ENCODE data around the gene PPP2R2B.

Gene PPP2R2B

DNA sequence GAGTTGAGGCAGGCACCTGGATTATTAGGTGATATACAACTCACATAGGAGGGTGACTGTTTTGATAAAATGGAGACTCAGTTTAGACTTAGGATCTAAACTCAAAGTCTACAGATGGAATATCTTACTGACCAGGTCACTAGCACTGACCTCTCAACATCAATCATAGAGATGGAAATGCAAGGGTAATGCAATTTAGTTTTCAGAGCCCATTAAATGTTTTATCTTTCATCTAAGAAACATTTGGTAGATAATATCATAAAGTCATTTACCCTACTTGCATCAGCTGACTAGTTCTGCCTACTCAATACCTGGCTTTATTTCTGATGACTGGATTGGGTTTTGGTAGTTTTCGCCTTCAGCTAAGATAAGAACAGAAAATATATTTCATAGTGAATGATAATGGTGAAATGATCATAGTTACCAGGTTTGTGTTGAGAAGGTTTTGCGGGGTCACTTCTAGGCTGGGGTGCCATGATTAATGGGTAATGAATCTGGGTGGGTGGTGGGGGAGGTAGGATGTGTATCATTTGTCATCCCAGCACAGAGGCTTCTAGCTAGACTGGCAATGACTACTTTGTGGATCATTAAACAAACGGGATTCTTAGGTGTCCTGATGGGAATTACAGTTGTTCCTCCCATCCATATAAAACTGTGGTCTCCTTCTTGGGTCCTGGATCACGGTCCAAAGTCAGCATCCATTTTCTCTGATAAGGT is 173.4 kb downstream of the PPP2R2B start:
- in situ Hi-C loops (cut with MboI; ENCODE audit: low sequenced_read_pairs): no loop called here

DNA sequence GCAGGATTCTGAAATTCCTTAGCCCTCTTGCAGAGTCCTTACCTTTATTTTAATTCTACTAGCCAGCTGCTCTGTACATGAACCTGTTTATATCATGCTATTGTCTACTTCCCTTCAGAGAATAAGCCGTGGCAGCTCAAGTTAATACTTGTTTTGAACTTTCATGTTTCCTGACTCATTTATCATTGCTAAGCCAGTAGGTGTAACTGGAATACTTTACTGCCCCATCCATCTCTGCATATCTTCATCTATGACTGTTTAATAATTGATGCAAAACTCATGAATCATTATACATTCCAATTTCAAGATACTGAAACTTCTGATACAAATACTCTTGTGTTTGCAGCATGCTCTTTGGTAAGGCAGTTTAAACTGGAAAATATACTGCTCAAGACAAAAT is 174.7 kb downstream of the PPP2R2B start:
- in situ Hi-C loops (cut with MboI; ENCODE audit: low sequenced_read_pairs): no loop called here

DNA sequence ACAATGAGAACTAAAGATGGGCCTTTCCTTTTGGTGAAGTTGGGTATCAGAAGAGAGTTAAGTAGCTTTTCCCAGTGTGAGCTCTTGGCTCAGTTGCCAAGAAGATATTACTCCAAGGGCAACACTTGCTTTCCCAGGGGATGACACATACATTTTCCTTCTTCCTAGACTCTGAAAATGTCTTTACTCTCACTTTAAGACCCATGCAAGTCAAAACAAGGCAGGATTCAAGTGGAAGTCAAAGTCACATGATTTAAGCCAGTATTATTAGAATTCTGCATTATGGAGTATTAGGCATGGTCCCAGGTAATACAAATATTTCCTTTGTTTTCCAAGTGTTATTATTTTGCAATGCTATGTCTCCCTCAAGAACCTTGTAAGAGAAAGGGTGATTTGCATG is 175.1 kb downstream of the PPP2R2B start:
- in situ Hi-C loops (cut with MboI; ENCODE audit: low sequenced_read_pairs): no loop called here

DNA sequence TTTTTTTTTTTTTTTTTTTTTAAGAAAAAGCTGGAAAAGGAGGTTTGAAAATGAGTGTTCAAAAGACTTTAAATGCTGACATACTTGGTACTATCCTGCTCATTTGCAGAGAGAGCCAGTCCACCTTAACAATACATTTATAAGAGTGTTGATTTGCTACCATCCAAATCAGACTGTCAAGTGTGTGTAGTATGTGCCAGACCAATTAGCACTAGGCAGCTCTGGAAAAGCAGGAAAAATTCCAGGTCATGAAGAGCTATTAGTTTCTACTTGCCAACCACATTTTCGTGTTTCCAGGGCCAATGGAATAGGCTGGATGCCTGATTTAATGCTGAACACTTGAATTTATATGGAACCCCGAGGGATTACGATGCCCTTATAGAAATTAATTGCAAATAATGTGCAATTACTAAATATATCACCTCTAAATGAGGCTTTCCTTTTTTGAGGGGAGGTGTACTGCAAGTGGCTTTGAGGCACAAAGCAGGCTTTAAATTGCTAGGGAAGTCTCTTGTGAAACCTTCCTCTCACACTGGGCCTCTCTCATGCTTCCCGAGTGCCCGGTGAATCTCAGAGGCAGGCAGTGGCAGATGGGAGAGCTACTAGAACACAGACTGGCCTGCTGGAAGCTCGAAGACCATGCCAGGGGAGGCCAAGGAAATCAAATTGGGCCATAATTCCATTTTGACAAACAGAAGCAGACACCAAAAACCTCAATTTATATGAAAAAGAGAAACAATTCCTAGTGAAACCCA is 178.7 kb downstream of the PPP2R2B start:
- in situ Hi-C loops (cut with MboI; ENCODE audit: low sequenced_read_pairs): no loop called here

DNA sequence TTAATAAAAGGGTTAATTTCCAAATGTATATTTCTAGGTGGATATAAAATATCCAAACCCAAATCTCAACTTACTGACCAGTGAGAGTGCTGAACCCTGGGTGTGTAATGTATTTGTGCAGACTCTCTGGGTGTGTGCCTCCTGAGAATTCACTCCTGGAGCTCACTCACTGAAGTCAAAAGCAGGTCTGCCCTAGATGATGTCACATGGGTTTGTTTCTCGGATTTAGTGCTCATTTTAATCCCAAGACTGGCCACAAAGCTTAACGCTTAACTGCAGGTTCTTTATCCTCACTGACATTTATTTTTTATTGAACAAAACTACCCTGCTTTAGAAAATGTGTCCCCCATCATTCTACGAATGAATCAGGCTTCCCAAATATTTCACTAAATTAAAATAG is 179.4 kb downstream of the PPP2R2B start:
- in situ Hi-C loops (cut with MboI; ENCODE audit: low sequenced_read_pairs): no loop called here

DNA sequence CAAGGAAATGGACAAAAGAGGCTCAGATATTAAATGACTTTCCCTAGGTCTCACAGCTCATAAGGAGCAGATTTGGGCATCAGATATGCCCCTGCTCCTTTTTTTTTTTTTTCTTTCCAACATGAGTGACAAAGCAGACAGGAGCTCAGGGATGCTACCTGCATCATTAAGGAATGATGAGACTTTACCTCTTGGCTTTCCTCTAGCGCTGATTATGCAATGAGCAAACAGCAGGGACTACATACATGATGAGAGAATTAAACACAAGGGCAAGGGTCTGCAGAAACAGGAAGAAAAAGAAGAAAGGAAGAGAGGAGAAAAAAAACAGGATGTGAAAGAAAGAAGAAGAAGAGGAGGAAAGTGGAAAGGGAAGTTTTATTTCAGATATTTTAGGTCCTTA is 179.9 kb downstream of the PPP2R2B start:
- in situ Hi-C loops (cut with MboI; ENCODE audit: low sequenced_read_pairs): no loop called here

DNA sequence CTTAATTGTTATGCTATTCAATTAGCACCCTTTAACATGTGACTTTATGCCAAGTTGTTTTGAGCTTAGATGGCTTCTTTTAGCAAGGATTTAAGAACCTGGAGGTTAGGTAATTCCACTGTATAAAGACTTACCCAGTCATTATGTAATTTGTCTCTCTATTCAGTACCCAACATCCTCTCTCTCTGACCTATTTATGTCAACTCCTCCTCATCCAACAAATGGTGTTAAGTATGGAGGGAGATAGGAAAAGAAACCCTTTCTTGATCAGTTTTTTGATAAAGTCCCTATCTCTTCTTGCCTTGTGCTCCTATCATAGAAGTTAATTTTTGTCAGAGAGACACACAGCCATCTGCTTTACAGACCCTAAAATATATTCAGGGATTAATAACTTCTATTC is 181.3 kb downstream of the PPP2R2B start:
- in situ Hi-C loops (cut with MboI; ENCODE audit: low sequenced_read_pairs): no loop called here

DNA sequence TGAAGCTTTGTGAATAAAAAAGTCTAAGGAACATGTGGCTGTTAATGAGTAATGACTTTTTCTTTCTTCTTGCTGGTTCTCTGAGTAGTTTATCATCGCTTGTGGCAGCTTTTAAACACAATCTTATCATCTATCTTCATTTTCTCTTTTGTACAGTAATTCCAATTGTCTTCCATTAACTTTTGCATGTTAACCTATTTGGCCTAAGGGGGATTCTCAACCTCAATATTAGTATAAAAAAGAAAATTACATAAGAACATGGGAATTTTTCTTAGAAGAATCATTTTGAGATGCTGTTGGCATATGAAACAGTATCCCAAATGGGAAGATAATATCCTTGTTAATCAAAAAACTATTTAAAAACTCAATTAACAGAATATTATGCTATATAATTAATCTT is 182.9 kb downstream of the PPP2R2B start:
- in situ Hi-C loops (cut with MboI; ENCODE audit: low sequenced_read_pairs): no loop called here

DNA sequence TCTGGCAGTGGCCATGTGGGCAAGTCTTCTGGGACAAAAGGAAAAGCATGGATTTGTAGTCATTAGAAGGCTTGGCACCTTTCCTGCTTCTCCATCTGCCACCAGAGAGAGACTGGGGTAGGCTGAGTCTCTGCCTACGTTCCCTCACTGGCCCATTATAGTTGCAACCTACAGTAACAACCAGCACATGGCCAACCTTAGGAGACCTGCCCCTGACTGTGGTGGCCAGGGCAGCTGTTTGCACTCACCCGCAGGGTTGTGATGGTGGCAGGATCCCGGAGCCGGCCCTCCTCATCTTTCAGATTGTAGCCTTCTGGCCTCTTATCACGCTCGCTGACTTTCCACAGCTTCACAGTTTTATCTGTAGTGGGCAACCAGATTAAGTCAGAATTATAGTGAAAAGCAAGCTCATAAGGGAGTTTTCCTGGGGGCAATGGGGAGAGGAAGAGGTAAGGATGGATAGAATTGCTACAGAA is 187.6 kb downstream of the PPP2R2B start:
- in situ Hi-C loops (cut with MboI; ENCODE audit: low sequenced_read_pairs): no loop called here

DNA sequence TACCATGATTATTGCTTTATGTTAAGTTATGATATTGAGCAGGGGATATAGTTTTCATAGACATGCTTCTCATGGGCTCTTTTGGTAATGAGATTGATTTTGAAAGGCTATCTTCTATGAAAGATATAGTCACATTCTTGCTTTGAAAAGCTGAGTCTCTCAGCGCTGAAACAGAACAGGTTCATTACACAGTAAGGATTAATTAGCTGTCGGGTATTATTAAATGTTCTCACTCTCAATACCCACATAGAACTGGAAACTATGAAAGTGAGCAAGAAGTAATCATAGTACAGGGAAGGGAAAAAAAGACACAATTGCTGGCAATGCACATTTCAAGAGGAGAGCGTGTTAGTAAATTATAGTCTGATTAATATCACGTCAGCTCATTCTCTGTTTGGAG is 190.9 kb downstream of the PPP2R2B start:
- in situ Hi-C loops (cut with MboI; ENCODE audit: low sequenced_read_pairs): no loop called here

DNA sequence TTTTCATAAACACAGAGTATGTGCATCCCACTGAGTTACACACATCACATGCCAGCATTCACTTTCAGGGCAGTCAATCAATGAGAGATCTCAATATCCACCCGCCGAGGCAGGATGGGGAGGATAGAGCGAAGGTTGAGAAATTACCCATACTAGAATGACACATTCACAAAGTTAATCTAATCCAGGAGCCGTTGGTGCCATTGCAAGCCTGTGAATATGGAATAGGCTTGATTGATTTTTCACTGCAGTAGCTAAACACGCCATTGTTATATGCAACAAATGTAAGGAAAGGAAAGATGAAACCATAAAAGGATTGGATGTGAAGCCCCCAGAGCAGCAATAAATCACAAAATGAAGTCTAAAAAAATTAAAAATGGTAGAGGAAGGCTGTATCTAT is 194.7 kb downstream of the PPP2R2B start:
- in situ Hi-C loops (cut with MboI; ENCODE audit: low sequenced_read_pairs): no loop called here

DNA sequence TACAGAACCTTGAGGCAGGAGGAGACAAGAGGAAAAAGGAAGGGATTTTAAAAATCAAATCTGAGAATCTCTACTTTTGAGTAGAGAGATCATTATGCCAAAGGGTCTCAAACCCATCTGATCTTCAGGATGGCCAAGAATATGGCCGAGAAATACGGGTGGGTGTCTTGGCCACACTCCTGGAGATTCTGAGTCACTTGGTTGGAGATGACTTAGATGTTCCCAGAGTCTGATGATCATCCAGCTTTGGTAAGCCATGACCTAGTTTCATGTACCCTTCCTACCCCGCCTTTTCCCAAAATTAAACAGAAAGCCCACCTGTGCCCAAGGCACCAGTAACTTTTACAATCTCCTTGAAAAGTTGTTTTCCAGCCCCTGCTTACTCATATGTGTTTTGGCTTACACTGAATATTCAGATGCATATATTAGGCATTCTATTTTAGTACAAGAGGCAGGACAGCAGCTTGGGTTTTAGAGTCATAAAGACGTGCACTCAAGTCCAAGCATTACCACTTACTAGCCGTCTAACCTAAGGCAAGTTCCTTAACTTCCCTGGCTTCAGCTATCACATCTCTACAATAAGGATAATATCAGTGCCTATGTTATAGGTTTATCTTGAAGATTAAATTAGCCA is 195.5 kb downstream of the PPP2R2B start:
- in situ Hi-C loops (cut with MboI; ENCODE audit: low sequenced_read_pairs): no loop called here

DNA sequence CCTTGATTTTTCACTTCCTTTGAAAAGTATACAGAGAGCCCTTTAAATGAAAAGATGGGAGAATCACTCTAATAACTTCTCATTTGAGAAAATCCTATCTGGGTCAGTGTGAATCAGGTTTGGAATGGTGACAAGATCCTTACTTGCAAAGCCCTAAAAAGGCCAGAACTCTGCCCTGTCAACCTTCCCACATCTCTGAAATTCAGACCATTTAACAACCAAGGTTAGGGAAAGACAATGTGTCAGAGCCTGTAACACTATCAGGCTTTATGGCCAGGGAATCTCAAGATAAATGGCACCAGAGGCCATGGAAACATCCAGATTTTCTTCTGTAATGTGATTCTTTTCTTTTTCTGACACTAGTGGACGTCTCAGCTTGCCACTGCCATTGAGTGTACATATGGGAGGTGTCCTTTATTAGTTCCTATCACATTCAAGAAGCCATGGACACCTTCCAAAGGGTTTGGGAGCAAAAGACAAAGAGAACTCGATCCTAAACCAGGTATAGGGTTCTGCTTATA is 196.9 kb downstream of the PPP2R2B start:
- in situ Hi-C loops (cut with MboI; ENCODE audit: low sequenced_read_pairs): no loop called here

DNA sequence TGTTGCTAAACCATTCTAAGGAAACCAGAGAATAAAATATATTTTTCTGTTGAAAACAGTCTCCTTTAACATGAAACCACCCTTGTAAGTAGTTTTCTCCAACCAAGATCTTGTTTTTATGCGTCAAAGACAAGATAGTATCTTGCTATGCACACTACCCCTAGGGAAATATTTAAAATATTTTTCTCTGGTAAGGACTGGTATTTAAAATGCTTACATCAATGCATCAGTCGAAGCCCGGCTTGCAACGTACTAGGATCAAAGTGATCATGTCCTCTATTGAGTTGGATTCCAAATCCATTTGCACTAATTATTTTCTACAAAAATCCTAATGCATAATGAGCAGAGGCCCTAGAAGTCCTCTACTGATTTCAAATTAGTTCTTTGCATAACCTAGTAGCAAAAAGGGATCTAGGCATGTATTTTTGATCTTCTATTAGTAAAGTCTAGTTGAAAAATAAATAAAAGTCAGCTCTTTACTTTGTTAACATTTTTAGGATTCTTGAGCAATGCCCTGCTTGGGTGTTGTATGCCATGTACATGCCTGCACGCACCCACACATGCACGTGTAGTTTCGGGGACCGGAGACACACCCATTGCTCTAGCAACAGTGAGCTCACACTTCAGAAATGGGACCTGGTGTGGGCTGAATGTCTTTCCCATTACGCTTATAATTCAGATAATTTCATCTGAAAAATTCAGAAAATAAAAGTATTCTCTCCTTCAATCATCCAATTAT is 197.5 kb downstream of the PPP2R2B start:
- in situ Hi-C loops (cut with MboI; ENCODE audit: low sequenced_read_pairs): no loop called here

DNA sequence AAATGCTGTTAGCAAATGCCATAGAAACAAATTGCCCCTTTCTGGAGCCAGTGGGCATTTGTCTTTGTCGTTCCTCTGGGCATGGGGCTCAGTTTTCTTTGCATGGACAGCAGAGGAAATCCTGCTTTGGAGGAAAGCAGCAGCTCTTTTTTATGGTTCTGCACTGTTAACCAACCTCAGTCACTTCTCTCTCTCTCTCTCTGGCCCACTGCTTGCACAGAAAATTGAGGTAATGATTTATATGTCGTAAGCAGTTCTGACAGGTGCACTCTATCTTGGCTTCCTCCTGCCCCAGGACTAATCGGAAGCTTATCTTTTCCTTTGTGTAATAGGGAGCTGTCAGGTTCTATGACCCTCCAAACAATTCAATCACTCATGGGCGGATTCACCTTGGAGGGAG is 202.9 kb downstream of the PPP2R2B start:
- in situ Hi-C loops (cut with MboI; ENCODE audit: low sequenced_read_pairs): no loop called here

DNA sequence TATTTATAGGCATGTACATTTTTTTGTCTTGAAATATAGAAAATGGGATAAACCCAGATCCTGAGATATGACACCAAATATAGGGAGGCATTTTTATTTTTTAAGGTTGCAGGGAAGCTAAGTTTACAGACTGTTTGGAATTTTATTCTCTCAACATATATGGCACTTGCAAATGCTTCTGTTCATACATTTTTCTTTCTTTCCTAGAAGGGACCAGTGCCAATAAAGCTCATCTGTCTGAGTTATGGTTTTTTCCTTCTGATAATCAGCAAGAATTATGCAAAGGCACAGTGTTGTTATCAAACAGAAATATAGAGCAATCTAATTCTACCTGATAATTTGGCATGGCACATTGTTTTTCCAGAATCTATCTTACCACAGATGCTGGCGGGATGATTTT is 205.7 kb downstream of the PPP2R2B start:
- in situ Hi-C loops (cut with MboI; ENCODE audit: low sequenced_read_pairs): no loop called here

DNA sequence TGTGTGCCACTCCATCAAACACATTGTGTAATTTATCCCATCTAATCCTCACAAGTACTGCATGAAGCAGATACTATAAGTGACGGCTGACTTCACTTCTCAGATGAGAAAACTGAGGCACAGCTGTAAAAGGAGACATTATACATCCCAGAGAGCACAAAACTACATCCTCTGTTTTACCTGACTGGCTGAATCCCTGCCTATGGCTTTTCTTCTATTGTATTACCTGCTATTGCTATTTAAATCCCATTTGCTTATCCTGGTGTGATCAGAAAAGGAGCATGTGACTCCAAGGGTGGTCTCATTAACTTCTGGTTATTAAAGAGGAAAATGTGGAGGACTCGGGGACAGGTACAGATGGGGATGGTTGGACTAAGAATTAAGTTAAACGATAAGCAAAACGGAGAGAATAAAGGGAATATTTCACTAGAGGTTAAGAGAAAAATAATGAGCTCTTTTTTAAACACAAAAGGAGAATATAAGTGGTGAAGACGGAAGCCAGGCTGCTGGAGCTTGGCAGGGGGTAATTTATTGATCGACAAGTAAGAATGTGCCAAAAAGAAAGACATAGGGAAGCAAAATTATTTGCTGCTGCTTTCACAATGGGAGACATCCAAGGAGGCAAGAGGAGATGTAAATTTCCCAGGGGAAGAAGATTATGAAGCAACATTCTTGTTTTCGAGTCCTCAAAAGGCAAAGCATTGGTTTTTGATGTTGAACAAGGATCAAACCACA is 206.8 kb downstream of the PPP2R2B start:
- in situ Hi-C loops (cut with MboI; ENCODE audit: low sequenced_read_pairs): no loop called here

DNA sequence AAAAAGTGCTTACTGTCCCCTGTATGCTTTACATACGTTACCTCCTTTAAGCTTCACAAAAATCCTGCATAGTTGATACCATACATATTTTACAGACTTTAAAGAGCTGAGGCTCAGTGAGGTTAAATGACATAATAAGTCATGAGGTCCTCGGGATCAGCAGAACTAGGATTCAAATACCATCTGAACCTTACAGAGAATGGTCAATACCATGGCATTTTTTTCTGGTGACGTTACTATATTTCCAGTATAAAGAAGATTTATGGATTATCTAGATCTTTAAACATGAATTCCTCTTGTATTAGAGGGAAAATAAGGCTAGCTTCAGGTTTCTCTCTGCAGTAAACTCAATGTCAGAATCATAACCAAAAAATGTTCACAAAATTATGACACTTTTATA is 208.9 kb downstream of the PPP2R2B start:
- in situ Hi-C loops (cut with MboI; ENCODE audit: low sequenced_read_pairs): no loop called here

DNA sequence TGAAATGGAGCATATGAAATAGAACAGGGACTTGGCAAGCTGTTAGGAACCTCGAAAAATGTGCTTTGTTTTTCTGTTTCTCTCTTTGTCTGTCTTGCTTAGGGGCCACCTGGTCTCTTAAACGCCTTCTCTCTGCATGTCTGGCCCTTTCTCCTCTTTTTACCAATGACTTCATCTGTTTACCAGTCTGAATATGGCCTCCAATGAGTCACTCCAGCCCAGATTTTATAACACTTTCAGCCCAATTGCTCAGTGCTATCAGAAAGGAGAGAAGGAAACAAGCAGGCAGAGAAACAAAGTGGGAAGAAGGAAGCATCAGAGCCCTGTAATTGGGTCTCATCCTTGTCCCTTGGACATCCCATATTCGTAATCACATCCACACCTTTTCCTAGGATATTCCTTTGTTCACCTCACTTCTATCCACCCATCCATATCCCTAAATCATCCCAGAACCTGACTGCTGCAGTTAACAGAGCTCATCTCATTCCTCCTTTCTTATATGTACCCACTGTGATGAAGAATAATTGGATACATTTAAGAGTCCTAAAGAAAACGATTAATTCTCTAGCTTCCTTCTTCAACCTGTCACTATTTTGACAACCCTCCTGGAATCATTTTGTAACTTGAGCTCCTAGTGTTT is 210.8 kb downstream of the PPP2R2B start:
- in situ Hi-C loops (cut with MboI; ENCODE audit: low sequenced_read_pairs): no loop called here

DNA sequence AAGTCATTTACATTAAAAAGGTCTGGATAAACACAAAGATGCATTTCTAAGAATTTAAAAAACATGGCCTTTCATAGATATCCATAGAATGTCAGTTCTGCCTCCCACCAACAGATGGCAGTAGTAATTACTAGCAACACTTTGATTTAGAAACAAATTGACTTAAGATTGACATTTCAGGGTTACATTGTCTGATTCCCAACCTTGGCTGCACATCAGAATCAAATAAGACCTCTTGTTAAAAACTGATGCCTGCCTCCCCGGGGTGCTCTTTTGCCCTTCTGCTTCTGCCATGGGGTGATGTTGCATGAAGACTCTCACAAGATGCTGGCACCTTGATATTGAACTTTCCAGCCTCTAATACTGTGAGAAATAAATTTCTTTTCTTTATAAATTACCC is 216.3 kb downstream of the PPP2R2B start:
- in situ Hi-C loops (cut with MboI; ENCODE audit: low sequenced_read_pairs): no loop called here
